SH-SY5Y (cell line): ENCODE results near the gene SLC22A4.

Experiments used
- GATA2 ChIP-seq: IDR thresholded peaks from 2 replicates; pipeline ENCODE4 v1.6.1; 2011; ENCODE audit warnings: mild to moderate bottlenecking, low read depth, low read length
- GATA3 ChIP-seq: IDR thresholded peaks from 2 replicates; pipeline ENCODE4 v1.6.1; 2011; ENCODE audit warnings: low read depth, mild to moderate bottlenecking, low read length, moderate library complexity

- TF ChIP-seq GATA3 (no peak), GATA2 (no peak)
These were observed 97.1 kb downstream of the SLC22A4 start for GRCh38 chr5:132391247-132391646.
